GM18951 (cell line): ENCODE results near the gene KDM4B.

Experiments used
- POLR2A ChIP-seq: IDR thresholded peaks from 4 replicates; pipeline ENCODE4 v1.6.1; 2011; ENCODE audit warnings: mild to moderate bottlenecking; ENCODE audit not compliant: insufficient read length, insufficient read depth; ENCODE audit errors: extremely low read depth
- in situ Hi-C: fragments of 300-500 bp; cut with MboI; formaldehyde crosslinking; loops from one replicate; pipeline ENCODE4 v1.12.0; 2022; ENCODE audit warnings: low sequenced_read_pairs, mixed read lengths, inconsistent platforms; ENCODE audit not compliant: unreplicated experiment

KDM4B gene

GRCh38 chr19:5070930-5071329 lies 102.0 kb downstream of the KDM4B start:
- TF ChIP-seq POLR2A = no peak

GRCh38 chr19:5071579-5071978 lies 102.7 kb downstream of the KDM4B start:
- in situ Hi-C loops = no loop called here
- no peak for TF ChIP-seq POLR2A

More at GRCh38 chr19:5070930-5071329, 102.0 kb downstream of the KDM4B start:
- in situ Hi-C loops = no loop called here

DNA sequence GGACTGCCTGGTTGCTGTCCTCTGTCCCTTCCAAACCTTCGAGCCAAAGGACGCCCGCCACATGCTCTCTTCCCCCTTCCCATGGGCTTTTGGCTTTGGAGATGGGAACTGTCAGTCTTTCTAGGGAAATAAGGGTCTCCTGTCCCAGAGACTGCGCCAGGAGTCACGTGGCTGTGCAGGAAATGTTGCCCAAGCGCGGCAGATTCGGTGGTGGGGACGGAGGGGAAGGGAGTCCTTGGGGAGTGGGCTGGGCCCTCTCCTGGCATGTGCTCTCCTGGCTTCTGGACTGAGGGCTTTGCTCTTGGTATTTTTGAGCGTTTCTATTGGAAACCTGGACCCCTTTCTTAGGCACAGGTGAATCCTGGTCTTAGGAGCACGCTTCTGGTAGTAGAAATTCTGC lies 103.2 kb downstream of the KDM4B start:
- no peak for TF ChIP-seq POLR2A
- in situ Hi-C loops = no loop called here

GRCh38 chr19:5073153-5073844 lies 104.4 kb downstream of the KDM4B start:
- in situ Hi-C loops = no loop called here
- no peak for TF ChIP-seq POLR2A

DNA sequence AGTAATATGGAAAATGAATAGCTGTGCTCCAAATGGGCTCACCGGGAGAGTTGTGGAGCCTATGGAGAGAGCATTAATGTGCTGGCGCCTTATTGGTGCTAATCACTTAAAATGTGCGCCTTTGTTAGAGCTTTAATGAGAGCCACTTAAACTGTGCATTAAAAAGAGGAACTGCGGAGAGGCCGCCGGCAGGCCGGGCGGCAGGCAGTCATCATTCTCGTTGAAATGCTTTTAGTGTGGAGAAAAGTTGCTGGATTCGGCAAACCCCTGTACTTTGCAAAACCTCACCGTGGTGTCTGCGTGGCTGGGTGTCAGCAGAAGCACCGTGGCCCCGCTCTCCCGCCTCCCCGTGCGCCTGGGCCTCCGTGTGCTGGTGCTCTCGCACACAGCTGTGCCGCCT lies 105.5 kb downstream of the KDM4B start:
- in situ Hi-C loops = no loop called here

GRCh38 chr19:5074830-5075394 lies 106.0 kb downstream of the KDM4B start:
- in situ Hi-C loops = no loop called here
- no peak for TF ChIP-seq POLR2A

More for the DNA sequence above, 105.5 kb downstream of the KDM4B start:
- no peak for TF ChIP-seq POLR2A

DNA sequence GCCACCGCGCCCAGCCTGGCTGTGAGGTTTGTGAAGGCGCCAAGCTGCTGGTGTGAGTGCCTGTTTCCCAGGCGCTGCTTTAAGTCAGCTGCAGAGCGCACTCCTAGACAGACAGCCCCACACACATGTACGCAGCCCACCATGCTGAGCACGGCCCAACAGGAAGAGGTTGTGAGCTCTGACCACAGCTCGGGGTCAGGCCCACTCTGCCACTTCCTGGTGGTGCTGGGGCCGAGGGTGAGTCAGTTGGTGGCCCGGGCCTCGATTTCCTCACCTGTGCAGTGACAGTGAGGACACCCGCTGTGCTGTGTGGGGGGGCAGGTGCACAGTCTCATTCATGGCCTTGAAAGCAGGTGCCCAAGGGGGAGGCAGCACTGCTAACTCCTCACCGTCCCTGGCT lies 106.7 kb downstream of the KDM4B start:
- TF ChIP-seq POLR2A = no peak
- in situ Hi-C loops = no loop called here

- TF ChIP-seq POLR2A = no peak
Measured at GRCh38 chr19:5076440-5077208, 107.7 kb downstream of the KDM4B start.

DNA sequence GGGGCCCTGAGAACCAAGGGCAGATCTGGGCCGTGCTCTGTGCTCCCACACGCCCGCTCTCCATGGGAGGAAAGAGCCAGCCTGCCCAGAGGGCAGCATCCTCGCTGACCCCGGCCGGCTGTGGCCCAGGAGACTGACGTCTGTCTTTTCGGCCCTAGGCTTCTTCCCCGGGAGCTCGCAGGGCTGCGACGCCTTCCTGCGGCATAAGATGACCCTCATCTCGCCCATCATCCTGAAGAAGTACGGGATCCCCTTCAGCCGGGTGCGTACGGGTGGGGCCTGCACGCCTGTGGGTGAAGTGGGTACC lies 108.2 kb downstream of the KDM4B start:
- in situ Hi-C loops = no loop called here
- no peak for TF ChIP-seq POLR2A

More at GRCh38 chr19:5076440-5077208, 107.7 kb downstream of the KDM4B start:
- in situ Hi-C loops = no loop called here

GRCh38 chr19:5078182-5078581 lies 109.3 kb downstream of the KDM4B start:
- in situ Hi-C loops = no loop called here
- no peak for TF ChIP-seq POLR2A

DNA sequence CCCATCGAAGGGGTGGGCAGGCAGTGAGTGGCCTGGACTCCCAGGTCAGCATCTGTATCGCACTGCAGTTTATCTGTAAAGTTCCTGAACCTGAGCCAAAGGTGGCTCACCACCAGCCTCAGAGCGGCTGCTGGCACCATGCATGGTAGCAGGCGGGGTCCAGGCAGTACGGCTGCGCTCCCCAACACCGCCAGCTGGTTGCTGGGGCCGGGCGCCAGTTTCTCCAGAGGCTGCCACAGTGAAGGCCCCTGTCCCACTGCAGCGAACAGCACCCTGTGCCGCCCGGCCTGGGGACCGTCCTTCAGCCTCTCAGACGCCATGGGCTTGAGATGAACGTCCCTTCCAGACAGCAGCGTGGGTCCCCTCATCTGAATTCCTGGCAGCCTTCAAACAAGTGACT lies 109.8 kb downstream of the KDM4B start:
- in situ Hi-C loops = no loop called here
- TF ChIP-seq POLR2A = no peak

DNA sequence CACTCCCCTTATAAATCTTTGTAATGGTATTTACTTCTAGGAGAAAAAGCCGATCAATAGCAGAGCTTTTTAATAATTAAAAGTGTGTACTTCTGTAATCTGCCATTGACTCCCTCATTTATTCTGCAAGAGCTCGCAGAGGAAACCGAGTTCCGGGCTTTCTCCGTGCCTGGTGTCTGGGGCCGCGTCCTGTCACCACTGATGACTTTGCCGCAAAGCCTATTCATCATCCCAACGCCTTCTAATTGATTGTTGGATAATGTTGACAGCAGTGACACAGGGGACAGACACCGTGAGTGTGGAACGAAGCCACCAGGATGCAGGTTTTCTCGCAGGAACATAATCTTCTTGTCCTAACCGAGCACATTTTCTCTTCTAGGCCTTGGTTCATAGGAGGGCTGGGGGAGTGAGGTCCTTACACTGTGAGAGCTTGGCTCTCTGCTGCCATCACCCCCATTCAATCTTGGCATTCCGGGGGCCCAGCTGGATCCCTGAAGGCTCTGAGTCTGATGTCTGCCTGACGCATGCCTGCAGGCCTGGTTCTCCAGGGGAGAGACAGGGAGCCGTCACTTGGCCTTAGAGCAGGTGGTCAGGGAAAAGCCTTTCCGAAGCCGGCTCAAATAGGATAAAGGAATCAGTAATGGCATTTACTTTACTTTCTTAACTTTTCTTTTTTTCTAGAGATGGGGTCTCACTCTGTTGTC lies 110.3 kb downstream of the KDM4B start:
- in situ Hi-C loops = no loop called here
- TF ChIP-seq POLR2A = no peak

- in situ Hi-C loops = no loop called here
- TF ChIP-seq POLR2A = no peak
Measured at GRCh38 chr19:5080030-5080654, 111.2 kb downstream of the KDM4B start.
